ENCODE measurements around the gene MTHFD1L.

DNA sequence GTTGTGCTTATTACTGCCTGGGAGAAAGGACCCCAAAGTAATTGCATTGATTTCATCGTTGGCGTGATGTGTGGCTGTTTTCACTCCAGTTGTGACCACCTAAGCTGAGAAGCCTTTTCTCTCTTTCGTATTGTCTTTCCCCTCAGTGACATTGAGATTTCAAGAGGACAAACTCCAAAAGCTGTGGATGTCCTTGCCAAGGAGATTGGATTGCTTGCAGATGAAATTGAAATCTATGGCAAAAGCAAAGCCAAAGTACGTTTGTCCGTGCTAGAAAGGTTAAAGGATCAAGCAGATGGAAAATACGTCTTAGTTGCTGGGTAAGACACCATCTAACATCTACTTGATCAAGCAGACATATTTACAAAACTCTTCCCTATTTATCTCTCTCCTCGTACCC is 60.5 kb downstream of the MTHFD1L start:
- TF ChIP-seq POLR2A (IDR thresholded peaks at IDR 0.05) (no peak), CTCF (IDR thresholded peaks at IDR 0.05 in 4 of 5, conservative IDR thresholded peaks at IDR 0.05 in 1 of 5) (no peak)
